Stimulated activated CD4-positive, alpha-beta T cell treated with anti-CD3 and anti-CD28 coated beads, TNF-alpha, amount 100 ng/mL, for 4 hours (primary cell): ENCODE measurements around the gene TSG101.

Source experiments
- DNase-seq, 3 experiments: peaks; one replicate each; pipeline ENCODE4 v3.0.0-alpha.2; 2020; ENCODE audit warnings: low read depth in 3 of 3

Gene TSG101

GRCh38 chr11:18526521-18527296 is at the start of gene TSG101:
Gene TSG101, minus strand, starts transcription at chr11:18526942. Its CDS starts 126 bp downstream, at chr11:18526816.
- DNase-seq, result peak; percentile 78 to 90 (median 89)

DNA sequence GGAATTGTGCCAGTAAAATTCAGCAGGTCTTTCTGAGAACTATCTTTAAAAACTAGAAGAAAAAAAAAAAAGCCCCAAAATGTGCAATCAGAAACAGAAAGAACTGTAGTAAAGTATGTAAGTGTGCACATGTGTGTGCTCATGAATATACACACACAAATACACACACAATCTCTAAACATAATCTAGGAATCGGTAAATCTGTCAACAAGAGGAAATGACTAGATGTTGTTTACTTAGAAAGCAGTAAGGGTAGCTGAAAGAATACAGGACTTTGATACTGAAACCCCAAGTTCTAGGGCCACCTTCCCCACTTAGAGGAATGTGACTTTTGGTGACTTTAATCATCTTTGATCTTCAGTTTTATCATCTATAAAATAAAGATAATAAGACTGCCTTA is 48.6 kb upstream of the TSG101 start:
- no peak for DNase-seq

DNA sequence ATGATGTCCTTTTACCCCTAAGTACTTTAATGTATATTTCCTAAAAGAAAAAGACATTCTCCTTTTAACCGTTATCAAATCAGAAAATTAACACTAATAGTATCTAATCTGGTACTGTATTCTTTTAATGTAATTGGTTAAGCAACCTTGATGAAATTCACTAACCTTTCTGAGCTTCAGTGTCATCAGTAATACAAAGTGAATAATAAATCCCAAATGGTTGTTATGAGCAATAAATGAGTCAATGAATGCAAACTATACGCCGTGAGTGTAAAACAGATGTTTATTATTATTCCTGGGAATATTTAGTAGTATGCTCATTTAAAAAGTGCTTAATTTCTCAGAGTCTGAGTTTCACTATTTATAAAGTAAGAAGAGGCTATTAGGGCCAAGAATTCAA is 40.3 kb upstream of the TSG101 start:
- no peak for DNase-seq

DNA sequence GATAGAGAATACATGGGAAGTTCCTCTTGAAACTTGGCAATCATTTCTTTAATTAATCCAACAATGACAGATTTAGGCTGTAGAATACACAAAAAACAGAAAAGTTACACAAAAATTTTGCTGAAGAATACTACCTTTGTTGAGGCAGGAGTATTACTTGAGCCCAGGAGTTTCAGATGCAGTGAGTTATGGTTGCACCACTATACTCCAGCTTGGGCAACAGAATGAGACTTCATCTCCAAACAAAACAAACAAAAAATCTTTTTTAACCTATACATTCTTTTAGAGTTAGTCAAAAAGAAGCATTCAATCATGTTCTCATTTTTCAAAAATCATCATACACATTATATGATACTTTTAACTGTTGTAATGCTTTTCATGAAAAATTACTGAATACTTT is 39.7 kb upstream of the TSG101 start:
- DNase-seq, result no peak

DNA sequence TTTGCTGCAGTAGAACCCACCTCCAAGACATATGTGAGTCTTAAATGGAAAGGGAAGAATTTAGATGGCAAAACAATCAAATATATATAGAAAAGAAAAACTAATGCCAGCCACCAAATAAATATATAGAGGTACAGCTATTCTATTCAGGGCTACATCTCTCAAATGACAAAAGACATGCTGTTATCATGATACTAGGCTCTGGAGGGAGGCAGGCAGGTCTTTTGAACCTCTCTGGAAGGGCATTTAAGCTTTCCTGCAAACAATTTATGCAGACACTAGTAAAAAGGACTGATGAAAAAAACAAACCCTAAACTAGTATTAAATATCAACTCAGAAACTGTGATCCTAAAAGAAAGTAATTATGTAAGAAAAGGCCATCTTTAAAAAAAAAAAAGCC is 37.4 kb upstream of the TSG101 start:
- no peak for DNase-seq

GRCh38 chr11:18563090-18563730 is 36.5 kb upstream of the TSG101 start:
- DNase-seq, result no peak

DNA sequence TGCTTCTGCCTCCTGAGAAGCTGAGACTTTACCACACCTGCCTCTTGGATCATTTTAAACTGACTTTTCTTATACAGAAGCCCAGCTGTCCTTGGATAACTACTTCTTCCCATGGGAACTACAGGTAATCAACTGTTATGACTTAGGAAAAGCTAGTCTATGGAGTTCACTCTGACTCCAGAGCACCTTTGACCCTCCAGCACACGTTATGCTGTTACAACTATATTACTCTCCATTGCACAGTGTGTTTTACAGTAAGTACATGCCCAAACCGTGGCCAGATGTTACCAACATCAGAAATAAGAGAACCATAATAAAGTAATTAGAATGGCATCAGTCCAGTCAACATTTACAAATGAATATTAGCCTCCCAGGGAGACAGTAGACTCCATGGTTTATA is 21.3 kb upstream of the TSG101 start:
- DNase-seq, result no peak

DNA sequence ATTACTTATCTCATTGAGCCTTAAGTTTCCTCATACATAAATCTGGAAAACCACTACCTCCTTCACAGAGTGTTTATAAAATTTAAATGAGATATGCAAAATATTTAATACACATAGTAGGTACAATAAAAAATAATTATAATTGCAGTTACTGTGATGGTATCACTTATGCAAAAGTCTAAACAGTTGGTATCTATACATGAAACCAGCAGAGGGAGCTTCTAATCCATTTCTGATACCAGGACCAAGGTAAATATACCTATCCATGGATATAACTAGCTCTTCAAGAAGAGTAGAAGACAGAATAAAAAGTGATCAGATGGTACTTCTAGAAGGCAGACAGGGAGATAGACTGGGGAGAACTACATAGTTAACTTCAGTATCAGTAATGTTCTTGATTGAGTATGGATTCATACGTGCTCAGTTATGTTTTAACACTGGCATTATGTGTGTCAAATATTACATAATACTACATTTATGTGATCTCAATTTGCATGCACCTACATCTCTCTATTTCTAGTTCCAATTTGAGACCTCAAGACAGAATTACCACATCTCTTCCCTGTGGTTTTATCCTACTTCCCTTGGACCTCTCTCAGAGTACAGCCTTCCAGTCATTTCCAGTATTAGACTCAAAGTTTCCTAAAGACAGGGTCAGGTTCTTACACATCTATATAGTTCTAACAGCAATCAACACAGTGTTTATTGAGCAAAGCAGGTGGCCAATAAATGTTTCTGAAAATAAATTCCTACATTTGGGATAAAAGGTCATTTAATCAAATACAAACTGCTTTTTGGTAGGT is 13.7 kb upstream of the TSG101 start:
- no peak for DNase-seq

- no peak for DNase-seq
These were observed 9.5 kb upstream of the TSG101 start for GRCh38 chr11:18536209-18536608.

DNA sequence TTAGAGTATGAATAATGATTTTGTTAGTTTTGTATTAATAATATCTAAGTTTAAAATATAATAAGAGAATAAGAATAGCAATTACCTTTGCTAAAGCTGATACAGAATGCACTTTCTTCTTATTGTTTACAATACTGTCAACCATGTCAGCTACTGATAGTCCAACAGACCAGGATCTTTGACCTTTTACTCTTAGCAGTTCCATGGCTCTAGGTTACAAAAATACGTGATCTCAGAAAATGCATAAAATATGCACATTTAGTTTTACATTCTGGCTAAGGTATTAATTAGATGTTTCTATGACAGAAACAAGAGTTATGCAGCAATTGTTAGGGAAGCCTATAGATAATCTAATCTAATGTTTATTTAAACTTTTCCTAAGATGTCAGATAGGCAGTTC is 7.5 kb upstream of the TSG101 start:
- no peak for DNase-seq

DNA sequence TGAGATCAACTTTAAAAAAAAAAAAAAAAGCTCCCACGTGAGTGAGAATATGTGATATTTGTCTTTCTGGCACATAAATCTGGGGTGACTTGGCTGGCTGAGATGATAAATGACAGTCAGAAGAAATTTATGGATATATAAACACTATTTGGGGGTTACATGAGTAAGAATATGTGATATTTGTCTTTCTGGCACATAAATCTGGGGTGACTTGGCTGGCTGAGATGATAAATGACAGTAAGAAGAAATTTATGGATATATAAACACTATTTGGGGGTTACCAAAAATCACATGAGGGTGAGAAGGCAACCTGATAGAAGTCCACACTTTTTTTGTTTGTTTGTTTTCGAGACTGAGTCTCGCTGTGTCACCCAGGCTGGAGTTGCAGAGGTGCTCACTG is 6.6 kb upstream of the TSG101 start:
- DNase-seq, result no peak

DNA sequence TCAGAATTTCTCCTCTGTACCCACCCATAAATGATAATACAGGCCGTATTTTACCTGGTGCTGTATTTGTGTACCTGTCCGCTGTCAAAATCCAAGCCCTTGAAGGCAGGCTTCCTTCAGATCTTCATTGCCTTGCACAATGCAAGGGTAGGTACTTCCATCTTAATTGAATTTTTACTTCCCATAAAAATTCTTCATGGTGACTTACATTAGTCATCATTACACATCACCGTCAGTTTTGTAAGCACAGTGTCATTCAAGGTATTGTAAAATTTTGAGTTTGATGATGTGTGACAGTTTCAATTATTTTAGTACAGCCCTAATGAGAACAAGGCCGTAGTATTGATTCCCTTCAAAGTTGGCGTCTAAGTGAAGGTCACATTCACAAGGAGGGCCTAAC is 770 bp upstream of the TSG101 start:
- no peak for DNase-seq

DNA sequence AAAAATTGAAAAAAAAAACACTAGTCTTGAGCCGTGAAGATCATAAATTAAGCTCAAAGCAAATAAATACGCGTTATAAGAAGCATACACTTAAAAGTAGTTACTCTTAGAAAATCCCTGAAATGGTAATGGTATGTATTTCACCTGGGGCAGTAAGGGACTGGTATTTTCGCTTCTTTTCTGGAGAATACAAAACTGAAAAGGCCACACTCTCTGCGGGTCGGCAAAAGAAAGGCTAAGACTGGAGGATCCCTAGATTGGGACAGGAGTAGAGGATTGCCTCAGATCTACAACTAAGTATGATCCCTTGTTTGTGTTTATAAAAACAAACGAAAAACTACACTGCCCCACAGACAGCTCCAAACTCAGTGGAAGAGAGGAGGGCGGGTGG is 617 bp downstream of the TSG101 start:
- DNase-seq, result no peak

DNA sequence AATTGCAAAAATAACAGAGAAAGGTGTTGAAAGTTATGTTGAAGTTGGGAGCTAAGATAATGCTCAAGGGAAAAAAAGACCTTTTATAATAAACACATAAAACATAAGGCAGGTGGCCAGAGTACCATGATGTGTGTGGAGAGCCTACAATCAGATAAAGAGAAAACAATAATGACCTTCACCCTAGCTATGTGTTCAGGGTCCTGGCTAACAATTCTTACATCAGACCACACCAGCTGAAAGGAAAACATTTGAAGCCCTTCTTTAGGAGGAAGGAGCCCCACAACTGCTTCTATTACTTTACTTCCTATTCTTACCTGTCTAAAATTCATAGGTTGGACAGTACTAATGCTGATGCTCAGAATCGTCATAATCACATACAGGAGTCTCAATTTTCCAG is 2.5 kb downstream of the TSG101 start:
- no peak for DNase-seq

DNA sequence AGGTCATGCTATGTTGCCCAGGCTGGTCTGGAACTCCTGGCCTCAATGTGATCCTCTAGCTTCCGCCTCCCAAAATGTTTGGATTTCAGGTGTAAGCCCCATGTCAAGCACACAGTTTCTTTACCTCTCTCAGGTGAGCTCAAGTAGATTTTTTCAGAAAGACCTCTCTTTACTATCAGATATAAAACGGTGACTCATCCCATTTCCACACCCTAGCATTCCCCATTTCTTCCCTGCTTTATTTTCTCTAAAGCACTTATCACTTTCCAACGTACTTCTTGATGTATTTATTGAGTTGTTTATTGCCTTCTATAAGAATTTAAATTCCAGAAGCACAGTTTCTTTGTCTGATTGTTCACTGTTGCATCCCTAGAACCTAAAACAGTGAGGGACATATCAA is 3.7 kb downstream of the TSG101 start:
- no peak for DNase-seq

- no peak for DNase-seq
These were observed 4.4 kb downstream of the TSG101 start for GRCh38 chr11:18522388-18522787.

- DNase-seq, result no peak
These were observed 5.6 kb downstream of the TSG101 start for GRCh38 chr11:18521122-18521521.

DNA sequence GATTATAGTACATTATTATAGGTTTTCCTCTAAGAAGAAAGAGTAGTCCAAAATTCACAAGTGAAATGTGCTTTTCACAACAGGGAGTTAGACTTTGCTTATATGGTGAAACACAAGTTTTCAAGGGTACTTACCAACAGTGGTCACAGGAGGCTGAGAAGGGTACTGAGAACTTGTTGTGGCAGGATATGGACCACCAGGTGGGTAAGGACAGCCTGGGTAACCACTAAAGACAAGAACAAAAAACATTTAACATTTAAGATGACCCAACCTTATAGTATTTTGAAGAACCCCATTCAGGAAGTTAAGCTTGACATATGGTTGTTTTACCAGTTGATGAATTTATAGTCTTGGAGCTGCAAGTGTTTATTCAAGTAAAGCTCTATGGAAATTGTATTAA is 24.4 kb downstream of the TSG101 start:
- no peak for DNase-seq

DNA sequence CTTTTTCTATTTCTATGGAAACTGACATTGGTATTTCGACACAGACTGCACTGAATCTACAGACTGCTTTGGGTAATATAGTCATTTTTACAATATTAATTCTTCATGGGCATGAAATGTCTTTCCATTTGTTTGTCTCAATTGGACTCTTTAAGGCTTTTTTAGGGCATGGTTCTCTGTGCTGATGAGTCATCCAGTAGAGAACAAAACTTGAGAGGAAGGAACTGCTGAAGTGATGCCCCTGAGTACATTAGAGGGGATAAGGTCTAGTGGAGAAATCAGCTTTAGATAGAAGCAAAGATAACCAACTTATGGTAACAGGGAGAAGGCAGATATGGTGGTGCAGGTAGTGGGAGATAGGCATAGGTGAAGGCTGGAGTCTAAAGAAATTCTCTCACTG is 25.1 kb downstream of the TSG101 start:
- no peak for DNase-seq

GRCh38 chr11:18498039-18498438 is 28.7 kb downstream of the TSG101 start:
- DNase-seq, result no peak

- no peak for DNase-seq
These were observed 31.0 kb downstream of the TSG101 start for GRCh38 chr11:18495703-18496102.

- no peak for DNase-seq
These were observed 31.5 kb downstream of the TSG101 start for GRCh38 chr11:18495271-18495670.

DNA sequence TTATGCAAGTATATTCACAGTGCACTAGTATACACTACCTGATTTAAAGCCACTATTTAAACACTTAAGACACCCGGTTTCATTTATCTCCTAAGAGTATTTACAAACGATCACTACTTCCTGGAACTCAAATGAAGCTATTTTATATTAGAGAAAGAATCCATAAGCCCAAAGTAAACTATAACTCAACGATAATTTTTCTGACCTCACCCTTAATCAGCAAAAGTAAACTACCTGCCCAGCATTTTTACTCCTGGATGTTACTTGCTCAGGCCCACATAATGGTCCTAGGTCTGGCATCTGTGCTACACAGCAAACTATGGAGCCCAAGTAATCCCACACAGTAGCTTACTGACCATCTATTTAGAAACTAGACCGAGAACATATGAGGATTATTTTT is 33.4 kb downstream of the TSG101 start:
- no peak for DNase-seq
